CD4-positive, CD25-positive, alpha-beta regulatory T cell (primary cell): ENCODE measurements around the gene CKAP4. TPM values are rescaled to one million over a fixed set of nuclear protein-coding genes. Genes with fewer than 3 reads are reported as not detected.

Source experiments
- ATAC-seq, 2 donors: fragments of 150-1000 bp; cut with Tn5 transposase; one replicate each; pipeline ENCODE4 v1.10.0; 2021; ENCODE audit warnings: low read depth in 2 of 2, moderate number of reproducible peaks in 2 of 2, moderate library complexity in 1 of 2
- DNase-seq, 3 donors: peaks; one replicate each; pipeline versions ENCODE4 v3.0.0 to v3.0.0-alpha.2; 2012 to 2022; ENCODE audit warnings: mixed read lengths in 1 of 3
- H3K27ac ChIP-seq: one replicate; pipeline ENCODE4 v1.7.0; 2013; ENCODE audit warnings: mild to moderate bottlenecking, low read length; ENCODE audit not compliant: insufficient read depth, poor library complexity, severe bottlenecking
- H3K27me3 ChIP-seq: one replicate; pipeline ENCODE4 v1.7.0; 2013; ENCODE audit warnings: low read length; ENCODE audit not compliant: control insufficient read depth, insufficient read depth
- H3K36me3 ChIP-seq: one replicate; pipeline ENCODE4 v1.7.0; 2013; ENCODE audit warnings: mild to moderate bottlenecking, low read length, moderate library complexity; ENCODE audit not compliant: control insufficient read depth, insufficient read depth
- H3K4me1 ChIP-seq: 2 replicates; pipeline ENCODE4 v1.7.0; 2013; ENCODE audit warnings: mild to moderate bottlenecking, low read length; ENCODE audit not compliant: insufficient read depth, control insufficient read depth, poor library complexity, severe bottlenecking
- H3K4me3 ChIP-seq: one replicate; pipeline ENCODE4 v1.7.0; 2013; ENCODE audit warnings: low read depth, mild to moderate bottlenecking, low read length, moderate library complexity
- H3K9me3 ChIP-seq, 2 experiments: 1 replicate in 1 of 2; 2 replicates in 1 of 2; pipeline ENCODE4 v1.7.0; 2013; ENCODE audit warnings: low read length in 2 of 2, mild to moderate bottlenecking in 1 of 2, moderate library complexity in 1 of 2; ENCODE audit not compliant: control insufficient read depth in 2 of 2
- H3K27ac Mint-ChIP-seq, 3 donors: one replicate each; pipeline ENCODE4 v1.8.0; 2020 to 2022; ENCODE audit warnings: mild to moderate bottlenecking in 3 of 3, mixed read lengths in 3 of 3, moderate library complexity in 2 of 3
- H3K27me3 Mint-ChIP-seq: one replicate; pipeline ENCODE4 v1.8.0; 2022; ENCODE audit warnings: mild to moderate bottlenecking, mixed read lengths
- H3K36me3 Mint-ChIP-seq: one replicate; pipeline ENCODE4 v1.8.0; 2020; ENCODE audit warnings: mixed read lengths
- H3K4me1 Mint-ChIP-seq, 4 donors: one replicate each; pipeline ENCODE4 v1.8.0; 2020 to 2022; ENCODE audit warnings: mixed read lengths in 4 of 4, mild to moderate bottlenecking in 1 of 4
- H3K4me3 Mint-ChIP-seq, 4 donors: one replicate each; pipeline ENCODE4 v1.8.0; 2020 to 2022; ENCODE audit warnings: mild to moderate bottlenecking in 4 of 4, mixed read lengths in 4 of 4, moderate library complexity in 3 of 4
- H3K9me3 Mint-ChIP-seq, 7 donors: one replicate each; pipeline ENCODE4 v1.8.0; 2020 to 2022; ENCODE audit warnings: mixed read lengths in 7 of 7, mild to moderate bottlenecking in 3 of 7, moderate library complexity in 2 of 7
- polyA plus RNA-seq, 4 donors: library from polyadenylated mRNA; unstranded; fragments of 300-500 nt; fragmentation: Illumina TruSeq; gene quantifications; one replicate each; pipeline ENCODE4 v1.2.3, GENCODE V29; 2021
- total RNA-seq: library from RNA; stranded (reverse); gene quantifications from one replicate; pipeline ENCODE4 v1.2.3, GENCODE V29; 2022

Gene CKAP4
- total RNA-seq (4.8 TPM), polyA plus RNA-seq (1 to 10 TPM; 3.4 to 6.0 (median 4.0) TPM)

- Mint-ChIP-seq H3K4me1 (peaks cover 4 to 39% (median 9%) of the 10 kb centered on the region in 4 donors), H3K27ac (peak within 1 kb of the TSS; percentile 55 to 96 (median 87)), H3K36me3 (no peaks in the 10 kb centered on the region), H3K9me3 (no peaks in the 10 kb centered on the region), H3K27me3 (peaks cover 20% of the 10 kb centered on the region), H3K4me3 (peak within 1 kb of the TSS; percentile 87 to 90 (median 88))
- peak within 1 kb of the TSS; percentile 73 for H3K27ac ChIP-seq
- peak within 1 kb of the TSS; percentile 59 for H3K4me3 ChIP-seq
- H3K4me1 ChIP-seq = peaks cover 26% of the 10 kb centered on the region
- H3K27me3 ChIP-seq = no peaks in the 10 kb centered on the region
- H3K9me3 ChIP-seq = no peaks in the 10 kb centered on the region
- ATAC-seq (peak; percentile 22 to 35), DNase-seq (peak; percentile 46 to 52 (median 49))
- H3K36me3 ChIP-seq = no peaks in the 10 kb centered on the region
Measured at GRCh38 chr12:106247674-106248311, at the start of gene CKAP4. TSS of gene CKAP4 (minus strand) at chr12:106248020. CDS start at chr12:106247851, 169 bp downstream.

- Histone ChIP-seq H3K27ac (no peak overlapping the region), H3K27me3 (peaks cover 3% of the 10 kb centered on the region), H3K9me3 (no peaks in the 10 kb centered on the region), H3K36me3 (no peaks in the 10 kb centered on the region), H3K4me1 (peaks cover 12% of the 10 kb centered on the region), H3K4me3 (no peak overlapping the region)
- H3K4me1 Mint-ChIP-seq = peaks cover 6 to 39% (median 22%) of the 10 kb centered on the region in 4 donors
- H3K9me3 Mint-ChIP-seq = no peaks in the 10 kb centered on the region
- H3K27ac Mint-ChIP-seq = peak overlapping the region in 1 of 3 donors; percentile 67
- no peaks in the 10 kb centered on the region for H3K36me3 Mint-ChIP-seq
- ATAC-seq = no peak
- peaks cover 14% of the 10 kb centered on the region for H3K27me3 Mint-ChIP-seq
- H3K4me3 Mint-ChIP-seq = no peak overlapping the region
- DNase-seq = no peak
Measured at GRCh38 chr12:106297075-106297474, 49.3 kb upstream of the CKAP4 start.

- Mint-ChIP-seq H3K27ac (no peak overlapping the region), H3K36me3 (no peaks in the 10 kb centered on the region), H3K4me1 (peaks cover 6 to 32% (median 18%) of the 10 kb centered on the region in 4 donors), H3K27me3 (peaks cover 14% of the 10 kb centered on the region), H3K4me3 (no peak overlapping the region), H3K9me3 (no peaks in the 10 kb centered on the region)
- no peak overlapping the region for H3K4me3 ChIP-seq
- peaks cover 3% of the 10 kb centered on the region for H3K27me3 ChIP-seq
- H3K27ac ChIP-seq = no peak overlapping the region
- no peak for ATAC-seq
- no peaks in the 10 kb centered on the region for H3K9me3 ChIP-seq
- no peaks in the 10 kb centered on the region for H3K36me3 ChIP-seq
- peaks cover 5% of the 10 kb centered on the region for H3K4me1 ChIP-seq
- no peak for DNase-seq
Measured at GRCh38 chr12:106296179-106296877, 48.5 kb upstream of the CKAP4 start.

- H3K9me3 Mint-ChIP-seq = peaks cover 0 to 1% (median 0%) of the 10 kb centered on the region in 7 donors
- H3K27ac ChIP-seq = no peak overlapping the region
- no peak overlapping the region for H3K4me3 Mint-ChIP-seq
Measured at GRCh38 chr12:106292339-106292738, 44.5 kb upstream of the CKAP4 start.

GRCh38 chr12:106291342-106291741 is 43.5 kb upstream of the CKAP4 start:
- Histone ChIP-seq H3K36me3 (no peaks in the 10 kb centered on the region), H3K4me1 (no peaks in the 10 kb centered on the region), H3K4me3 (no peak overlapping the region), H3K27ac (no peak overlapping the region), H3K9me3 (no peaks in the 10 kb centered on the region), H3K27me3 (peaks cover 3% of the 10 kb centered on the region)
- Mint-ChIP-seq H3K36me3 (no peaks in the 10 kb centered on the region), H3K27ac (no peak overlapping the region), H3K27me3 (peaks cover 14% of the 10 kb centered on the region), H3K4me3 (no peak overlapping the region), H3K4me1 (peaks cover 0 to 2% (median 0%) of the 10 kb centered on the region in 4 donors), H3K9me3 (peaks cover 0 to 1% (median 0%) of the 10 kb centered on the region in 7 donors)
- no peak for DNase-seq
- no peak for ATAC-seq

More at GRCh38 chr12:106292339-106292738, 44.5 kb upstream of the CKAP4 start:
- Mint-ChIP-seq H3K36me3 (no peaks in the 10 kb centered on the region), H3K27me3 (peaks cover 14% of the 10 kb centered on the region), H3K27ac (no peak overlapping the region), H3K4me1 (peaks cover 0 to 4% (median 2%) of the 10 kb centered on the region in 4 donors)
- ATAC-seq = no peak
- DNase-seq = no peak
- Histone ChIP-seq H3K4me1 (no peaks in the 10 kb centered on the region), H3K36me3 (no peaks in the 10 kb centered on the region), H3K4me3 (no peak overlapping the region), H3K9me3 (no peaks in the 10 kb centered on the region), H3K27me3 (peaks cover 3% of the 10 kb centered on the region)

- peaks cover 0 to 1% (median 0%) of the 10 kb centered on the region in 7 donors for H3K9me3 Mint-ChIP-seq
- no peaks in the 10 kb centered on the region for H3K36me3 ChIP-seq
- H3K27ac ChIP-seq = no peak overlapping the region
- H3K27me3 ChIP-seq = peaks cover 3% of the 10 kb centered on the region
- no peaks in the 10 kb centered on the region for H3K36me3 Mint-ChIP-seq
- ATAC-seq (no peak), DNase-seq (no peak)
- H3K4me1 Mint-ChIP-seq = peaks cover 0 to 2% (median 0%) of the 10 kb centered on the region in 4 donors
- no peak overlapping the region for H3K4me3 ChIP-seq
- no peak overlapping the region for H3K4me3 Mint-ChIP-seq
- no peaks in the 10 kb centered on the region for H3K4me1 ChIP-seq
- H3K27me3 Mint-ChIP-seq = peaks cover 8% of the 10 kb centered on the region
- H3K27ac Mint-ChIP-seq = no peak overlapping the region
- no peaks in the 10 kb centered on the region for H3K9me3 ChIP-seq
Measured at GRCh38 chr12:106290666-106291065, 42.8 kb upstream of the CKAP4 start.

- H3K27ac ChIP-seq = no peak overlapping the region
- peaks cover 0 to 10% (median 3%) of the 10 kb centered on the region in 4 donors for H3K4me1 Mint-ChIP-seq
- no peak for ATAC-seq
Measured at GRCh38 chr12:106289196-106289681, 41.4 kb upstream of the CKAP4 start.

More at GRCh38 chr12:106289196-106289681, 41.4 kb upstream of the CKAP4 start:
- Histone ChIP-seq H3K9me3 (no peaks in the 10 kb centered on the region), H3K27me3 (no peaks in the 10 kb centered on the region), H3K4me3 (no peak overlapping the region), H3K4me1 (no peaks in the 10 kb centered on the region), H3K36me3 (no peaks in the 10 kb centered on the region)
- peak overlapping the region; percentile 1 to 47 (median 26) for H3K27ac Mint-ChIP-seq
- H3K27me3 Mint-ChIP-seq = no peaks in the 10 kb centered on the region
- no peaks in the 10 kb centered on the region for H3K36me3 Mint-ChIP-seq
- no peak overlapping the region for H3K4me3 Mint-ChIP-seq
- H3K9me3 Mint-ChIP-seq = peaks cover 0 to 1% (median 0%) of the 10 kb centered on the region in 7 donors
- no peak for DNase-seq
